ENCODE data around the gene SNX6.

GRCh38 chr14:34605461-34605860 is 24.5 kb downstream of the SNX6 start:
- TF ChIP-seq CTCF (conservative IDR thresholded peaks at IDR 0.05; ENCODE audit: low read depth, low read length): no peak
- no peak for TF ChIP-seq EZH2 (IDR thresholded peaks at IDR 0.05; ENCODE audit: borderline replicate concordance, low read depth, low read length, poor library complexity, severe bottlenecking)
